ENCODE measurements around the gene RTF1.
A peak's percentile ranks its signal among the peaks of the same experiment; 100 is the strongest.

The RTF1 gene

GRCh38 chr15:41504751-41505492 is 88.0 kb downstream of the RTF1 start:
- Histone ChIP-seq H3K27me3 (ENCODE audit: control insufficient read depth, insufficient read depth, low read length) (peaks cover 43% of the 10 kb centered on the region), H3K27ac (ENCODE audit: low read length) (no peak overlapping the region), H3K36me3 (ENCODE audit: control insufficient read depth, insufficient read depth, low read length) (no peaks in the 10 kb centered on the region), H3K9me3 (ENCODE audit: control insufficient read depth, insufficient read depth, low read length) (no peaks in the 10 kb centered on the region), H3K4me1 (ENCODE audit: control insufficient read depth, insufficient read depth, low read length) (peaks cover 3% of the 10 kb centered on the region; the same call in 1 of the 2 replicates), H3K4me3 (ENCODE audit: low read length) (no peak overlapping the region)
- WGBS (ENCODE audit: insufficient coverage, insufficient read length): no CpG with 5 or more reads among the region's 13 CpGs
- DNase-seq (ENCODE audit: low read depth, low spot score): no peak

GRCh38 chr15:41505776-41506175 is 88.9 kb downstream of the RTF1 start:
- no peak for DNase-seq (ENCODE audit: low read depth, low spot score)
- WGBS (ENCODE audit: insufficient coverage, insufficient read length): no CpG with 5 or more reads among the region's 4 CpGs
- no peaks in the 10 kb centered on the region for H3K9me3 ChIP-seq (ENCODE audit: control insufficient read depth, insufficient read depth, low read length)
- no peaks in the 10 kb centered on the region for H3K36me3 ChIP-seq (ENCODE audit: control insufficient read depth, insufficient read depth, low read length)
- no peak overlapping the region for H3K27ac ChIP-seq (ENCODE audit: low read length)
- H3K27me3 ChIP-seq (ENCODE audit: control insufficient read depth, insufficient read depth, low read length): peaks cover 43% of the 10 kb centered on the region
- H3K4me1 ChIP-seq (ENCODE audit: control insufficient read depth, insufficient read depth, low read length): peaks cover 3% of the 10 kb centered on the region; the same call in 1 of the 2 replicates
- H3K4me3 ChIP-seq (ENCODE audit: low read length): no peak overlapping the region

DNA sequence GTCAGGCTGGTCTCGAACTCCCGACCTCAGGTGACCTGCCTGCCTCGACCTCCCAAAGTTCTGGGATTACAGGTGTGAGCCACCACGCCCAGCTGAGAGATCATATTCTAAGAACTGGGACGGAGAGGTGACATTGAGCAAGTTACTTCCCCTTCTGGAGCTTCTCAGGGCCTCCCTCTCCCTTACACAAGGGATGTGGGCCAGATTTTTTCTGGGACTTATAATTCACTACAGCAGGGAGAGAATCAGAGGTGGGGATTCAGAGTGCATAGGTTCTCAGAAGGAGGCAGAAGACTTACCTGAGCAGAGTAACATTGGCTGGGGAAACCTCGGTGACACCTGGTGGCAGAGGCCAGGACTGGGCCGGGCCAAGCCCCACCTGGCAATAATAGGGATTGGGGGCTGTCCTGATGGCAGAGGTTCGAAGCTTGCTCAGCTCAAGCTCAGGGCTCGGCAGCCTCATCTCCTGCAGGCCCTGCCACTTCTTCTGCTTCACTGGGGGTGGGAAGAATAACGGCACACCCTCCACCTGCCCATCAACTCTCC is 90.0 kb downstream of the RTF1 start:
- no peak for DNase-seq (ENCODE audit: low read depth, low spot score)
- Histone ChIP-seq H3K36me3 (ENCODE audit: control insufficient read depth, insufficient read depth, low read length) (no peaks in the 10 kb centered on the region), H3K9me3 (ENCODE audit: control insufficient read depth, insufficient read depth, low read length) (no peaks in the 10 kb centered on the region), H3K27ac (ENCODE audit: low read length) (no peak overlapping the region), H3K27me3 (ENCODE audit: control insufficient read depth, insufficient read depth, low read length) (peaks cover 41% of the 10 kb centered on the region), H3K4me1 (ENCODE audit: control insufficient read depth, insufficient read depth, low read length) (peaks cover 3% of the 10 kb centered on the region; the same call in 1 of the 2 replicates), H3K4me3 (ENCODE audit: low read length) (no peak overlapping the region)
- no CpG with 5 or more reads among the region's 10 CpGs for WGBS (ENCODE audit: insufficient coverage, insufficient read length)

- Histone ChIP-seq H3K4me3 (ENCODE audit: low read length) (no peak overlapping the region), H3K27me3 (ENCODE audit: control insufficient read depth, insufficient read depth, low read length) (peaks cover 41% of the 10 kb centered on the region)
- WGBS (ENCODE audit: insufficient coverage, insufficient read length): 100% methylated on average over 1 of the region's 7 CpGs
These were observed 91.0 kb downstream of the RTF1 start for GRCh38 chr15:41507820-41508290.

DNA sequence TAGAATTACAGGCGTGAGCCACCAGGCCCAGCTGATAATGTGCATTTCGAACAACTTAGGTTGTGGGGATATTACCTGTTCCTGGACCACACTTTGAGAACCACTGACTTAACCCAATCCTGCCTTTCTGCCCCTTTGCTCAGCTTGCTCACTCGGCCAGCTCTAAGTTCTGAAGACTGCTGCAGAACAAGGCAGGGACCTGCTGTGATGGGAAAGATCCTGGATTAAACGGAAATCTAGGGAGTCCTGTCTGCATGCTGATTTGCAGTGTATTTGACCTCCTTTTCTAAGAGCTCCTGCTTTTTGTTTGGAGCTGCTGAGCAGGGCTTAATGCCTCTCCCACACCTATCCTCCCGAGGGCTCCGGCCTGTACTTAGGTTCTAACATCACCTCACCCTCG is 93.8 kb downstream of the RTF1 start:
- Histone ChIP-seq H3K9me3 (ENCODE audit: control insufficient read depth, insufficient read depth, low read length) (no peaks in the 10 kb centered on the region), H3K4me1 (ENCODE audit: control insufficient read depth, insufficient read depth, low read length) (peaks cover 4% of the 10 kb centered on the region; the same call in 1 of the 2 replicates), H3K27ac (ENCODE audit: low read length) (no peak overlapping the region), H3K27me3 (ENCODE audit: control insufficient read depth, insufficient read depth, low read length) (peaks cover 34% of the 10 kb centered on the region), H3K36me3 (ENCODE audit: control insufficient read depth, insufficient read depth, low read length) (no peaks in the 10 kb centered on the region), H3K4me3 (ENCODE audit: low read length) (peak overlapping the region; percentile 29; the same call in 1 of the 2 replicates)
- no CpG with 5 or more reads among the region's 7 CpGs for WGBS (ENCODE audit: insufficient coverage, insufficient read length)
- no peak for DNase-seq (ENCODE audit: low read depth, low spot score)

More at GRCh38 chr15:41507820-41508290, 91.0 kb downstream of the RTF1 start:
- no peak for DNase-seq (ENCODE audit: low read depth, low spot score)
- no peaks in the 10 kb centered on the region for H3K36me3 ChIP-seq (ENCODE audit: control insufficient read depth, insufficient read depth, low read length)
- peaks cover 4% of the 10 kb centered on the region; the same call in 1 of the 2 replicates for H3K4me1 ChIP-seq (ENCODE audit: control insufficient read depth, insufficient read depth, low read length)
- H3K9me3 ChIP-seq (ENCODE audit: control insufficient read depth, insufficient read depth, low read length): no peaks in the 10 kb centered on the region
- H3K27ac ChIP-seq (ENCODE audit: low read length): no peak overlapping the region

DNA sequence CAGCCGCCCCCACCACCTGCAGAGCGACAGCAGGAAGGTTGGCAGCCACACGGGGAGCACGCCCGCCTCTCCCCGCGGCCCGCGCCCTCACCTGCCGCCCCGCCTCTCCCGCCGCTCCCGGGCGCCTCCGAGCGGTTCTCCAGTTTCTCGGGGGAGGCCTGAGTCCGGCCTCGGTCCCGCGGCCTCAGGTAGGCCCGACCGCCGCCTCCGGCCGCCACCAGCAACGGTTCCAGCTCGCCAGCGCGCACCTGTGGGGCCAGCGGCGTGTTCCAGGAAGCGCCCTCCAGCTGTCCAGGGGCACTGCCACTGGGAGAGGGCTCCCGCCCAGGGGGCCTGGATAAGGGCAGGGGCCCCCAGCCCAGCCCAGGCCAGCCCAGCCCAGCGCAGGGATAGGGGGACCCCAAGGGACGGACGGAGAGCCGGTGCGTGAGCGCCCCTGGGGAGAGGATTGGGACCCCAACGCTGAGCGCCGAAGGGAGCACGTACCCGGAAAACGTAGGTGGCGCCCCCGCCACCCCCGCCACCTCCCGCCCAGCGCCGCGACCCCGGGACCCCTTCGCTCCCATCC is 94.5 kb downstream of the RTF1 start:
- WGBS (ENCODE audit: insufficient coverage, insufficient read length): no CpG with 5 or more reads among the region's 56 CpGs
- no peak overlapping the region for H3K27ac ChIP-seq (ENCODE audit: low read length)
- no peaks in the 10 kb centered on the region for H3K36me3 ChIP-seq (ENCODE audit: control insufficient read depth, insufficient read depth, low read length)
- peak overlapping the region; percentile 29; the same call in 1 of the 2 replicates for H3K4me3 ChIP-seq (ENCODE audit: low read length)
- peaks cover 4% of the 10 kb centered on the region; the same call in 1 of the 2 replicates for H3K4me1 ChIP-seq (ENCODE audit: control insufficient read depth, insufficient read depth, low read length)
- DNase-seq (ENCODE audit: low read depth, low spot score): no peak
- H3K27me3 ChIP-seq (ENCODE audit: control insufficient read depth, insufficient read depth, low read length): peaks cover 34% of the 10 kb centered on the region
- no peaks in the 10 kb centered on the region for H3K9me3 ChIP-seq (ENCODE audit: control insufficient read depth, insufficient read depth, low read length)

DNA sequence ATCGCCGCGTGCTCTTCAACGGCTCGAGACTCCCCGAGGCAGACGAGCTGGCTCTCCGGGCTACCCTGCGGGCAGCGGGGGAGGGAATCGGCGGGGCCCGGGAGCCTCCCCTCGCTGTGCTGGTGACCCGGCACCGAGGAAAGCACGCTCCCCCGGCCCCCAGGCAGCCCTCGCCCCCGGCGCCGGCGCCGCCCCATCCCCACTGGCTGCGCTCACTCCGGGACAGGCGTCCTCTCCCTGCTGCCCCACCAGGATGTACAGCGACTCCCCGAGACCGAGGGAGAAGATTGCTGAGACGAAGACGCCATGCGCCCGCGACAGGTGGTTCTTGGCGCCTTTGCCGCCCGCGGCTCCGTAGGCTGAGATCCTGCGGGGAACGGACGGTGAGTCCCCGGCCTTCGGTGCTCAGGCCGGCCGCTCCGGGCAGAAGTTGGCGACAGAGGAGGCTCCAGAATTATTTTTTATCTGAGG is 95.0 kb downstream of the RTF1 start:
- no peak overlapping the region for H3K27ac ChIP-seq (ENCODE audit: low read length)
- no CpG with 5 or more reads among the region's 49 CpGs for WGBS (ENCODE audit: insufficient coverage, insufficient read length)
- peak overlapping the region; percentile 9; the same call in 1 of the 2 replicates for H3K4me3 ChIP-seq (ENCODE audit: low read length)
- no peak for DNase-seq (ENCODE audit: low read depth, low spot score)
- H3K4me1 ChIP-seq (ENCODE audit: control insufficient read depth, insufficient read depth, low read length): peaks cover 4% of the 10 kb centered on the region; the same call in 1 of the 2 replicates
- H3K27me3 ChIP-seq (ENCODE audit: control insufficient read depth, insufficient read depth, low read length): peaks cover 34% of the 10 kb centered on the region
- no peaks in the 10 kb centered on the region for H3K9me3 ChIP-seq (ENCODE audit: control insufficient read depth, insufficient read depth, low read length)
- no peaks in the 10 kb centered on the region for H3K36me3 ChIP-seq (ENCODE audit: control insufficient read depth, insufficient read depth, low read length)

GRCh38 chr15:41512512-41512939 is 95.6 kb downstream of the RTF1 start:
- Histone ChIP-seq H3K27ac (ENCODE audit: low read length) (no peak overlapping the region), H3K36me3 (ENCODE audit: control insufficient read depth, insufficient read depth, low read length) (0 out of 2 replicates have a peak, but pooled peaks cover 2% of the 10 kb centered on the region), H3K4me3 (ENCODE audit: low read length) (peak overlapping the region; percentile 13; the same call in 1 of the 2 replicates), H3K4me1 (ENCODE audit: control insufficient read depth, insufficient read depth, low read length) (peaks cover 4% of the 10 kb centered on the region; the same call in 1 of the 2 replicates), H3K27me3 (ENCODE audit: control insufficient read depth, insufficient read depth, low read length) (peaks cover 34% of the 10 kb centered on the region), H3K9me3 (ENCODE audit: control insufficient read depth, insufficient read depth, low read length) (no peaks in the 10 kb centered on the region)
- no peak for DNase-seq (ENCODE audit: low read depth, low spot score)
- WGBS (ENCODE audit: insufficient coverage, insufficient read length): no CpG with 5 or more reads among the region's 33 CpGs

GRCh38 chr15:41512940-41513505 is 96.1 kb downstream of the RTF1 start:
- peak overlapping the region; percentile 33; the same call in 1 of the 2 replicates for H3K4me3 ChIP-seq (ENCODE audit: low read length)
- H3K27ac ChIP-seq (ENCODE audit: low read length): no peak overlapping the region
- peaks cover 34% of the 10 kb centered on the region for H3K27me3 ChIP-seq (ENCODE audit: control insufficient read depth, insufficient read depth, low read length)

More at GRCh38 chr15:41512940-41513505, 96.1 kb downstream of the RTF1 start:
- Histone ChIP-seq H3K4me1 (ENCODE audit: control insufficient read depth, insufficient read depth, low read length) (peaks cover 4% of the 10 kb centered on the region; the same call in 1 of the 2 replicates), H3K36me3 (ENCODE audit: control insufficient read depth, insufficient read depth, low read length) (0 out of 2 replicates have a peak, but pooled peaks cover 5% of the 10 kb centered on the region), H3K9me3 (ENCODE audit: control insufficient read depth, insufficient read depth, low read length) (no peaks in the 10 kb centered on the region)
- no CpG with 5 or more reads among the region's 40 CpGs for WGBS (ENCODE audit: insufficient coverage, insufficient read length)
- no peak for DNase-seq (ENCODE audit: low read depth, low spot score)
